Measurements from ENCODE around the gene CDCA4. TPM values are rescaled to one million over a fixed set of nuclear protein-coding genes. Genes with fewer than 3 reads are reported as not detected.
A peak's percentile ranks its signal among the peaks of the same experiment; 100 is the strongest.

The CDCA4 gene
- polyA plus RNA-seq, 1 of the 3 experiments (the other 2 are of a cell fraction) = 26.8 TPM

DNA sequence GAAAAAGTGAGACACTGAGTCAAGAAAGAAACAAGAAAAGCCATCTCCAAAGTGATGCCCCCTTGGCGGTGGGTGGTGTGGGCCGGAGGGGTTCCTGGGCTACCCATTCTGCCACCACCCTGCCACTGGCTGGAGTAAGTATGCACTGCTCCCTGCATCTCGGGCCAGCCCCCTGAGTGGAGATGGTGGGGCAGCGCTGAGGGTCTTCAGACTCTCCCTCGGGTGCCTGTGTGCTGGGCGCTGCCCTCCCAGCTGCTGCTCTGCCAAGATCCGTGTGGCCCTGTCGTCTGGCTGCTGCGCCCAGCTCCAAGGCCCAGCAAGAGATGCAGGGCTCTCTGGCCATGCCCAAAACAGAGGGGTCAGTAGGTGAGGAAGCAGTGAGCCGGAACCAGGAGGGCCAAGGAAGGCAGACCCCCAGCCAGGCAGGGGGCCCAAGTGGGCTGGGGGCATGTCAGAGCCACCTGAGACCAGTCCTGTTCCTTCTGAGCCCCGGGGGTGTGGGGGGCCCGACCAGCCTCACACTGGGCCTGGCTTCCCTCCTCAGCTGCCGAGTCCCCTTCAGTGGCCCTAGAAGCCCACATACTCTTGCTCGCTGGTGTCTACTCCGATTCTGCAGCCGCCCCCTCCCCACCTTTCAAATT, 39.2 kb upstream of the CDCA4 start:
- Histone ChIP-seq H3K4me3 (ENCODE audit: low read depth in 2 of 2, low read length in 1 of 2) (no peak overlapping the region), H3K9me3 (no peaks in the 10 kb centered on the region), H3K9me2 (no peaks in the 10 kb centered on the region), H2AFZ (ENCODE audit: low read depth) (no peak overlapping the region), H3K27me3 (ENCODE audit: insufficient read depth) (no peaks in the 10 kb centered on the region), H4K20me1 (ENCODE audit: insufficient read depth) (no peaks in the 10 kb centered on the region), H3F3A (replicated peaks; ENCODE audit: insufficient read depth) (no peaks in the 10 kb centered on the region), H3K36me3 (replicated peaks in 1 of 2; ENCODE audit: control insufficient read depth in 1 of 2, insufficient read depth in 2 of 2, low read length in 1 of 2) (no peaks in the 10 kb centered on the region), H3K27ac (ENCODE audit: low read depth in 2 of 2, low read length in 1 of 2) (no peak overlapping the region), H3K4me2 (no peak overlapping the region), H3K79me2 (ENCODE audit: insufficient read depth) (no peaks in the 10 kb centered on the region), H3K9ac (no peak overlapping the region), H3K4me1 (ENCODE audit: control insufficient read depth in 1 of 2, insufficient read depth in 2 of 2, low read depth in 1 of 2, low read length in 1 of 2) (no peaks in the 10 kb centered on the region; a peak in 1 of 4 replicates)
- WGBS (ENCODE audit: low lambda C conversion rate) = 77% methylated on average over 13 of the region's 16 CpGs
- CTCF ChIA-PET = interaction anchor here (1.0 to 9.5 kb wide), 5 partner anchors 11 to 93 kb away, joined by 3 to 81 read pairs (median 4); no protein-coding TSS in a partner anchor
- POLR2A ChIA-PET = no interaction called here
- TF ChIP-seq SMC3 (IDR thresholded peaks at IDR 0.05; ENCODE audit: low read depth, low read length) = no peak
- TF ChIP-seq MEF2A (IDR thresholded peaks at IDR 0.05; ENCODE audit: borderline replicate concordance, low read depth) = no peak
- no peak for TF ChIP-seq YY1 (IDR thresholded peaks at IDR 0.05; ENCODE audit: low read depth)
- no peak for TF ChIP-seq GABPA (IDR thresholded peaks at IDR 0.05; ENCODE audit: low read depth)
- no peak for TF ChIP-seq TCF12 (IDR thresholded peaks at IDR 0.05)
- TF ChIP-seq MXI1 (IDR thresholded peaks at IDR 0.05; ENCODE audit: low read depth, low read length) = no peak
- no peak for TF ChIP-seq TEAD4 (IDR thresholded peaks at IDR 0.05; ENCODE audit: borderline replicate concordance, insufficient read depth)
- no peak for TF ChIP-seq EP300 (IDR thresholded peaks at IDR 0.05; ENCODE audit: borderline replicate concordance in 1 of 2, low read depth in 1 of 2, low read length in 1 of 2)
- TF ChIP-seq, protein P1, sequence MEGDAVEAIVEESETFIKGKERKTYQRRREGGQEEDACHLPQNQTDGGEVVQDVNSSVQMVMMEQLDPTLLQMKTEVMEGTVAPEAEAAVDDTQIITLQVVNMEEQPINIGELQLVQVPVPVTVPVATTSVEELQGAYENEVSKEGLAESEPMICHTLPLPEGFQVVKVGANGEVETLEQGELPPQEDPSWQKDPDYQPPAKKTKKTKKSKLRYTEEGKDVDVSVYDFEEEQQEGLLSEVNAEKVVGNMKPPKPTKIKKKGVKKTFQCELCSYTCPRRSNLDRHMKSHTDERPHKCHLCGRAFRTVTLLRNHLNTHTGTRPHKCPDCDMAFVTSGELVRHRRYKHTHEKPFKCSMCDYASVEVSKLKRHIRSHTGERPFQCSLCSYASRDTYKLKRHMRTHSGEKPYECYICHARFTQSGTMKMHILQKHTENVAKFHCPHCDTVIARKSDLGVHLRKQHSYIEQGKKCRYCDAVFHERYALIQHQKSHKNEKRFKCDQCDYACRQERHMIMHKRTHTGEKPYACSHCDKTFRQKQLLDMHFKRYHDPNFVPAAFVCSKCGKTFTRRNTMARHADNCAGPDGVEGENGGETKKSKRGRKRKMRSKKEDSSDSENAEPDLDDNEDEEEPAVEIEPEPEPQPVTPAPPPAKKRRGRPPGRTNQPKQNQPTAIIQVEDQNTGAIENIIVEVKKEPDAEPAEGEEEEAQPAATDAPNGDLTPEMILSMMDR (IDR thresholded peaks at IDR 0.05) = no peak
- no peak for TF ChIP-seq EZH2phosphoT487 (IDR thresholded peaks at IDR 0.05; ENCODE audit: borderline replicate concordance, low read depth)
- TF ChIP-seq, protein P2, sequence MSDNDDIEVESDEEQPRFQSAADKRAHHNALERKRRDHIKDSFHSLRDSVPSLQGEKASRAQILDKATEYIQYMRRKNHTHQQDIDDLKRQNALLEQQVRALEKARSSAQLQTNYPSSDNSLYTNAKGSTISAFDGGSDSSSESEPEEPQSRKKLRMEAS (IDR thresholded peaks at IDR 0.05; ENCODE audit: low read depth) = no peak
- DNase-seq = no peak

GRCh38 chr14:105059035-105059924, 38.4 kb upstream of the CDCA4 start:
- Histone ChIP-seq H4K20me1 (ENCODE audit: insufficient read depth) (no peaks in the 10 kb centered on the region), H3K9me2 (no peaks in the 10 kb centered on the region), H3K79me2 (ENCODE audit: insufficient read depth) (no peaks in the 10 kb centered on the region), H3K36me3 (replicated peaks in 1 of 2; ENCODE audit: control insufficient read depth in 1 of 2, insufficient read depth in 2 of 2, low read length in 1 of 2) (no peaks in the 10 kb centered on the region), H3K27ac (ENCODE audit: low read depth in 2 of 2, low read length in 1 of 2) (no peak overlapping the region), H3K4me1 (ENCODE audit: control insufficient read depth in 1 of 2, insufficient read depth in 2 of 2, low read depth in 1 of 2, low read length in 1 of 2) (no peaks in the 10 kb centered on the region; a peak in 1 of 4 replicates), H3F3A (replicated peaks; ENCODE audit: insufficient read depth) (no peaks in the 10 kb centered on the region), H3K4me3 (ENCODE audit: low read depth in 2 of 2, low read length in 1 of 2) (no peak overlapping the region), H3K9me3 (no peaks in the 10 kb centered on the region), H3K9ac (no peak overlapping the region), H3K4me2 (no peak overlapping the region), H2AFZ (ENCODE audit: low read depth) (no peak overlapping the region), H3K27me3 (ENCODE audit: insufficient read depth) (no peaks in the 10 kb centered on the region)
- ChIA-PET CTCF (interaction anchor here (1.0 to 9.5 kb wide), 4 partner anchors 13 to 92 kb away, joined by 3 to 81 read pairs (median 15); no protein-coding TSS in a partner anchor), POLR2A (no interaction called here)
- TF ChIP-seq POLR2AphosphoS5 (IDR thresholded peaks at IDR 0.05; ENCODE audit: low read depth, low read length) = no peak
- TF ChIP-seq, protein P3, sequence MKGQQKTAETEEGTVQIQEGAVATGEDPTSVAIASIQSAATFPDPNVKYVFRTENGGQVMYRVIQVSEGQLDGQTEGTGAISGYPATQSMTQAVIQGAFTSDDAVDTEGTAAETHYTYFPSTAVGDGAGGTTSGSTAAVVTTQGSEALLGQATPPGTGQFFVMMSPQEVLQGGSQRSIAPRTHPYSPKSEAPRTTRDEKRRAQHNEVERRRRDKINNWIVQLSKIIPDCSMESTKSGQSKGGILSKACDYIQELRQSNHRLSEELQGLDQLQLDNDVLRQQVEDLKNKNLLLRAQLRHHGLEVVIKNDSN (IDR thresholded peaks at IDR 0.05; ENCODE audit: borderline replicate concordance, low read depth) = no peak
- no peak for TF ChIP-seq CHD2 (IDR thresholded peaks at IDR 0.05; ENCODE audit: low read length, partially characterized antibody)
- no peak for TF ChIP-seq NRF1 (IDR thresholded peaks at IDR 0.05; ENCODE audit: low read depth, low read length)
- TF ChIP-seq RFX5 (IDR thresholded peaks at IDR 0.05; ENCODE audit: low read length) = no peak
- TF ChIP-seq FOXJ3 (CRISPR knock-in tag; IDR thresholded peaks at IDR 0.05) = no peak
- TF ChIP-seq, protein P4, sequence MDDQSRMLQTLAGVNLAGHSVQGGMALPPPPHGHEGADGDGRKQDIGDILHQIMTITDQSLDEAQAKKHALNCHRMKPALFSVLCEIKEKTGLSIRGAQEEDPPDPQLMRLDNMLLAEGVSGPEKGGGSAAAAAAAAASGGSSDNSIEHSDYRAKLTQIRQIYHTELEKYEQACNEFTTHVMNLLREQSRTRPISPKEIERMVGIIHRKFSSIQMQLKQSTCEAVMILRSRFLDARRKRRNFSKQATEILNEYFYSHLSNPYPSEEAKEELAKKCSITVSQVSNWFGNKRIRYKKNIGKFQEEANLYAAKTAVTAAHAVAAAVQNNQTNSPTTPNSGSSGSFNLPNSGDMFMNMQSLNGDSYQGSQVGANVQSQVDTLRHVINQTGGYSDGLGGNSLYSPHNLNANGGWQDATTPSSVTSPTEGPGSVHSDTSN (IDR thresholded peaks at IDR 0.05) = no peak
- TF ChIP-seq RAD21 (IDR thresholded peaks at IDR 0.05; ENCODE audit: low read length) = no peak
- no peak for TF ChIP-seq EZH2phosphoT487 (IDR thresholded peaks at IDR 0.05; ENCODE audit: borderline replicate concordance, low read depth)
- no peak for TF ChIP-seq TEAD4 (IDR thresholded peaks at IDR 0.05; ENCODE audit: borderline replicate concordance, insufficient read depth)
- TF ChIP-seq TCF12 (IDR thresholded peaks at IDR 0.05) = no peak
- no peak for TF ChIP-seq SMC3 (IDR thresholded peaks at IDR 0.05; ENCODE audit: low read depth, low read length)
- no peak for TF ChIP-seq RCOR1 (IDR thresholded peaks at IDR 0.05; ENCODE audit: low read length)
- no peak for TF ChIP-seq MEF2A (IDR thresholded peaks at IDR 0.05; ENCODE audit: borderline replicate concordance, low read depth)
- no peak for TF ChIP-seq NFIC (IDR thresholded peaks at IDR 0.05; ENCODE audit: borderline replicate concordance)
- no peak for TF ChIP-seq FOXM1 (IDR thresholded peaks at IDR 0.05; ENCODE audit: low read depth)
- no peak for TF ChIP-seq GABPA (IDR thresholded peaks at IDR 0.05; ENCODE audit: low read depth)
- TF ChIP-seq JUND (IDR thresholded peaks at IDR 0.05) = no peak
- TF ChIP-seq ELF1 (IDR thresholded peaks at IDR 0.05) = no peak
- peak; percentile 47 for DNase-seq
- WGBS (ENCODE audit: low lambda C conversion rate) = 84% methylated on average over 16 of the region's 22 CpGs
